Measurements from ENCODE around the gene DBI. TPM values are rescaled to one million over a fixed set of nuclear protein-coding genes. Genes with fewer than 3 reads are reported as not detected.

Gene DBI
- total and polyA plus RNA-seq, 2 of the 13 experiments (the other 11 are each of a cell fraction or from before 2014, with no cell fraction given) = 330 to 659 TPM

DNA sequence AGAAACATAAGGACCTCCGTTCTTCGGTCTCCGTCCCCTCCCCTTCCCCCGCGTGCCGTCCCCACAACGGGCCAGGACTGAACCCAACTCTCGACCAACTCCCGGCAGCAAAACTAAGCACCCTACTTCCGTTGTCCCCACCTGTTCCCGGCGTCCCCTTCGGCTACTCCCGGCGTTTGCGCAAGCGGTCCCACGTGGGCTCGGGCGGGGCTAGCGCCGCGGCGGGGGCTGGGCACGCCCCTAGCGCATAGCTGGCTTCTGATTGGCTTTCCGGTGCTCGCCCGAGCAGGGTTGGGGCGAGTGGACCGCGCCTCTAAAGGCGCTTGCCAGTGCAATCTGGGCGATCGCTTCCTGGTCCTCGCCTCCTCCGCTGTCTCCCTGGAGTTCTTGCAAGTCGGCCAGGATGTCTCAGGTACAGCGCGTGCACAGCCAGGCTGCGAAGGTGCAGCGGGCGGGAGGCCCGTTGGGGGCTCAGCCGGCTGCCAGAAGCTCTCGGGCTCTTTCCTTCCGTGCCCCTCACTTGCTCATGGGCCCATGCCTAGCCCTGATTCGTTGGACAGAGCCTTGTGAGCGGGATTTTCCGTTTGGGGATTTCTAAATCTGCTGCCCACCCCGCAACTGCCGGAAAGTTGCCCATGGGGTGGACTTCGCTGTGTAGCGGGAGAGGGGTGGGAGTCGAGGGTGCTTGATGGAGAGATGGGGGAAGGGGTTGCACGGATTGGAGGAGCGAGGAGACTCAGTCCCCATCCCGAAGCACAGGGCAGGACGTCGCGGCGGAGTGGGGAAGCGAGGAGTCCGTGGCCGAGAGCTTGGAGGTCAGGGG is at the start of gene DBI, which contains the start of gene C2orf76 (continued):
- TF ChIP-seq GATA4 (IDR thresholded peaks at IDR 0.05; ENCODE audit: borderline replicate concordance, low read depth) = peak; percentile 98
- TF ChIP-seq AKAP8 (CRISPR knock-in tag; IDR thresholded peaks at IDR 0.05) = peak; percentile 67; the same call in 1 of the 2 replicates
- peak; percentile 68; the same call in 1 of the 2 replicates for TF ChIP-seq HOMEZ (CRISPR knock-in tag; IDR thresholded peaks at IDR 0.05; ENCODE audit: low read depth)
- peak; percentile 99 for TF ChIP-seq SAP130 (CRISPR knock-in tag; IDR thresholded peaks at IDR 0.05; ENCODE audit: low read depth)
- TF ChIP-seq, protein P1, sequence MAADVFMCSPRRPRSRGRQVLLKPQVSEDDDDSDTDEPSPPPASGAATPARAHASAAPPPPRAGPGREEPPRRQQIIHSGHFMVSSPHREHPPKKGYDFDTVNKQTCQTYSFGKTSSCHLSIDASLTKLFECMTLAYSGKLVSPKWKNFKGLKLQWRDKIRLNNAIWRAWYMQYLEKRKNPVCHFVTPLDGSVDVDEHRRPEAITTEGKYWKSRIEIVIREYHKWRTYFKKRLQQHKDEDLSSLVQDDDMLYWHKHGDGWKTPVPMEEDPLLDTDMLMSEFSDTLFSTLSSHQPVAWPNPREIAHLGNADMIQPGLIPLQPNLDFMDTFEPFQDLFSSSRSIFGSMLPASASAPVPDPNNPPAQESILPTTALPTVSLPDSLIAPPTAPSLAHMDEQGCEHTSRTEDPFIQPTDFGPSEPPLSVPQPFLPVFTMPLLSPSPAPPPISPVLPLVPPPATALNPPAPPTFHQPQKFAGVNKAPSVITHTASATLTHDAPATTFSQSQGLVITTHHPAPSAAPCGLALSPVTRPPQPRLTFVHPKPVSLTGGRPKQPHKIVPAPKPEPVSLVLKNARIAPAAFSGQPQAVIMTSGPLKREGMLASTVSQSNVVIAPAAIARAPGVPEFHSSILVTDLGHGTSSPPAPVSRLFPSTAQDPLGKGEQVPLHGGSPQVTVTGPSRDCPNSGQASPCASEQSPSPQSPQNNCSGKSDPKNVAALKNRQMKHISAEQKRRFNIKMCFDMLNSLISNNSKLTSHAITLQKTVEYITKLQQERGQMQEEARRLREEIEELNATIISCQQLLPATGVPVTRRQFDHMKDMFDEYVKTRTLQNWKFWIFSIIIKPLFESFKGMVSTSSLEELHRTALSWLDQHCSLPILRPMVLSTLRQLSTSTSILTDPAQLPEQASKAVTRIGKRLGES (CRISPR knock-in tag; IDR thresholded peaks at IDR 0.05; ENCODE audit: borderline replicate concordance) = peak; percentile 60; the same call in 1 of the 2 replicates
- TF ChIP-seq SOX5 (CRISPR knock-in tag; IDR thresholded peaks at IDR 0.05; ENCODE audit: borderline replicate concordance) = peak; percentile 87
- TF ChIP-seq CREB3 (CRISPR knock-in tag; IDR thresholded peaks at IDR 0.05) = no peak
- TF ChIP-seq FOXJ3 (CRISPR knock-in tag; IDR thresholded peaks at IDR 0.05; ENCODE audit: borderline replicate concordance) = no peak
- peak; percentile 82 for TF ChIP-seq TEAD3 (CRISPR knock-in tag; optimal IDR thresholded peaks at IDR 0.05; ENCODE audit: borderline replicate concordance)
- TF ChIP-seq DMAP1 (CRISPR knock-in tag; IDR thresholded peaks at IDR 0.05) = peak; percentile 98
- TF ChIP-seq ZNF274 (CRISPR knock-in tag; IDR thresholded peaks at IDR 0.05) = peak; percentile 92
- no peak for TF ChIP-seq MAFK (conservative IDR thresholded peaks at IDR 0.05 in 1 of 2, IDR thresholded peaks at IDR 0.05 in 1 of 2; ENCODE audit: low read length in 2 of 2)
- TF ChIP-seq ZNF530 (CRISPR knock-in tag; IDR thresholded peaks at IDR 0.05; ENCODE audit: low read depth) = no peak
- no peak for TF ChIP-seq KDM6A (CRISPR knock-in tag; IDR thresholded peaks at IDR 0.05; ENCODE audit: low read depth)
- TF ChIP-seq UBTF (CRISPR knock-in tag; IDR thresholded peaks at IDR 0.05) = peak; percentile 61
- peak; percentile 86 for TF ChIP-seq CBFB (CRISPR knock-in tag; IDR thresholded peaks at IDR 0.05)
- TF ChIP-seq THAP11 (CRISPR knock-in tag; IDR thresholded peaks at IDR 0.05) = peak; percentile 91
- peak; percentile 78 for TF ChIP-seq ZNF598 (CRISPR knock-in tag; IDR thresholded peaks at IDR 0.05; ENCODE audit: borderline replicate concordance)
- no peak; the same call in 1 of the 2 replicates for TF ChIP-seq HOXD1 (CRISPR knock-in tag; IDR thresholded peaks at IDR 0.05)
- no peak; the same call in 1 of the 2 replicates for TF ChIP-seq ZBTB49 (CRISPR knock-in tag; IDR thresholded peaks at IDR 0.05; ENCODE audit: borderline replicate concordance)

Measured in HepG2 (cell line).